Eye (tissue), 1 donor: ENCODE data around the gene OVCA2.

Experiments
- DNase-seq: peaks from one replicate; pipeline ENCODE4 v3.0.0-alpha.2; 2015

Gene OVCA2

DNA sequence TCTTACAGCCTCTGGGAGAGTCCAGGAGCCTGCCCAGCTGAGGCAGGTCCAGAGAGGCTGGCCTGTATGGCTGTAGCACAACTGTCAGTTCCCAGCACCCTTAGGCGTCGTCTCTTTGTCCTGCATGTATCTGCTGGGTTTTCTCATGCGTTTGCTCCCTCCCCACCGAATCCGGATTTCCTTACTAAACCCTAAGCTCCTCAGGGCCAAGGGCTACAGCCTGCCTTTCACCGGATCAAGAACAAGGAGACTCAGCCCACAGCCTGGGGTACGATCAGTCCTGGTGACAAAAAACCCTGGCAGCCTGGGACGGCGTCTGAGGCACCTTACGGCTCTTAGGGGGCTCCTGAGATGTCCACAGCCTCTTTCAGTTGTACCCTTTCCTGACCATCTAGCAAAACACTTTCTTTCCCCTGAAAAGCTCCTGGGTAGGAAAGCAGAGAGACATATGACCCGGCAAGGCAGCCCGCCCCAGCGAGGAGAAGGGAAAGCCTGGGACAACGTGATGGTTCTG is 25.3 kb downstream of the OVCA2 start:
- no peak for DNase-seq

DNA sequence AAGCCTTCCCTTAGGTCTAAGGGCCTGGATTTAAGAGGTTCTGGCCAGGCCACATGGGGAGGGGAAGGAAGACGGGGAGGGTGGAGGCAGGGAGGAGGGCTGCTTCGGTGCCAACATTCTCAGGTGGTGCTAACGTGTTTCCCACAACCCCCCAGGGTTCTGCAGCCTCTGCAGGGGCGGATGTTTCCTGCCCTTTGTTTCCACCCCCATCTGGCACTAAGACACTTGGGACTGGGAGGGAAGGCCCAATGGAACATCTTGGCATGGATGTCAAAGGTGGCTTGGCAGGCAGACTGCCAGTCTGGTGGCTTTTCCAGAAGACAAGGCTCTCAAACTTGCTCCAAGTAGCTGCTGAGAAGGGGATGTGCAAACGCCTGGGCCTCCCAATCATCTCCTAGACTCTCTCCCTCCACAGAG is 25.8 kb downstream of the OVCA2 start:
- no peak for DNase-seq

DNA sequence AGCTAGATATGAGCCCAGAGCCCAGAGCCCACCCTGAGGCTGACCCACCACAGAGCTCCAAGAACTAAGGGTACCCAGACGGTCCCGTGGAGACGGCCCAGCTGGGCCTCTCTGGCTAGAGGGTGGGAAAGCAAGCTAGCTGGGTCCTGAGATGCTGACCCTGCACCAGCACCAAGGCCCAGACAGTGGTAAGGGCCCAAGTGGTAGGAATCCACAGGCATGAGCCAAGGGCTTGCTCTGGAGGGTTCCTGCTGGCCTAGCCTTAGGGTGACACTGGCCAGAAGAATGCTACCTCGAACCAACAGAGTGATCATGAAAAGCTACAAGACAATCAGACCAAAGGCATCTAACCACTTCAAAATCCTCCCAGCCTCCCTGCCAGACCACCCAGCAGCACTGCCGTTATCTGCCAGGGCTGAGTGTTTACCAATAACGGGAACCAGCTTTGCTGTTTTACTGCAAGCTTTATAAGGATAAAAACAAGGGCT is 26.3 kb downstream of the OVCA2 start:
- DNase-seq, result no peak

DNA sequence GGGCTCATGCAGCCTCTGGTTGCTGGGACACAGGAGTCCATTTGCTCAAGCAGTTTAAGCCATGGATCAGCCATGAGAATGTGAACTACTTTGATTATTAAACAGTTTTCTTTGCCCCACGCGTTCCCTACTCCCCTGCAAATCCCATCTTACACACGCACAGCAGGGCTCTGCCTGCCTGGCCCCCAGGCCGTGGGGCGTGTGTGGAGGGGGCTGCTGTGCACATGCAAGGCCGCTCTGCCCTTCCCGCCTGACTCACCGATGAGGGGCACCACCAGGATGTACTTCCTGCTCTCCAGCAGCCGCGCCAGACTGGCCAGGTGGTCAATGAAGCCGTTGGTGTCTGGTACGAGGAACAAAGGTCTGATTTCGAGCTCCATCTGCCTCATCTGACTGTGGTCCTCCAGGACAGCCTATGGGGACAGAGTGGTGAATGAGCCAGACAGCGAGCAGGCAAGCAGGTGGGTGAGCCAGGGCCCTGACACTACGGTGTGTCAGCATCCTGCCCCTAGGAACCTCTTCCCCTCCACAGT is 26.8 kb downstream of the OVCA2 start:
- peak; percentile 41 for DNase-seq

DNA sequence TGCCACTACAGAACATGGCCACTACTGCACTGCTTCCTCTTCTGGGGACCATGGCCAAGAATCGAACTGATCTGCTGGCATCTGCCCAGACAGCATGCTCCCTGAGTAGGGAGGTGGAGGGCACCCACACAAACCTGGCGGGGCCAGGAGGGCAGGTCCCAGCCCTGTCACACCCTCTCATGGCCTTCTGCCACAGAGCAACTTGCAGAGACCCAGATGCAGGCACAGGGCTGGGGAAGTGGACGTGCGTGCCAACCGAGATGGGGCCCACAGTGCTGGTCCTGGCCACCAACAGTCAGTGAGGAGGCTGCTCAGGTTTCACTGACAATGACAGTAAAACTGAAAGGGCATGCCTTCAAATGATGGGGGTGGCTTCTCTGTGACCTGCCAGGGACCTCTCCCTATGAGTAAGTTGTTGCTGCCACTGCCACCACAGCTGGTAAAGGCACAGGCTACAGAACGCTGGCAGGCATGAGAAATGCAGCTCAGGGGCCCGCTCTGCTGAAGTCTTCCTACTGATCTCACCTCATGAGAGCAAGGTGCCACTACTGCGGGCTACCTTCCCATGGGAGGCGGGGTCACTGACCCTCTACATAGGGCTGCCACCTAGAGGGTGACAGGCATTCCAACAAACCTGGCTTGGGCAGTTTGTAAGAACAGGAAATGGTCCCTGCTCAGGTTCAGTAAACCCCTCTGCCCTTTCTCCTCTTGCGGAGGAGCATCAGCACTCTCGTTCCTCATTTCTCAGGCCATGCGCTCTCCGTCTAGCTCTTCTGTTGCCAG is 28.6 kb downstream of the OVCA2 start:
- DNase-seq, result no peak

DNA sequence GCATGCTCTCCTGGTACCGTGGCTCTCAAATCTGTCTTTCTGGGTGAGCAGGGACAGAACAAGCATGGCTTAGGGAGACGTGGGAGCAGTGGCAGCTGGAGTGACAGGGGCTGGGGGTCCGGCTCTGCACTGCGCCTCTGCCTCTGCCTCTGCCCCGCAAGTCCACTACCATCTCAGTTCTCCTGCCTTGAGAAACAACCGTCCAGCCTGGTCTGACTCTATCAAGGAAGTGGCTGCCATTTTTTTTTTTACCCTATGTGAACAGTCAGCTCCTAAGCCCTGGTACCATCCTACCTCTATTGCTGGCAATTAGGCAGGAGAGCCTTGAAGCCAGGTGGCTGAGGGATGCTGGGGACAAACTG is 29.2 kb downstream of the OVCA2 start:
- DNase-seq, result no peak

DNA sequence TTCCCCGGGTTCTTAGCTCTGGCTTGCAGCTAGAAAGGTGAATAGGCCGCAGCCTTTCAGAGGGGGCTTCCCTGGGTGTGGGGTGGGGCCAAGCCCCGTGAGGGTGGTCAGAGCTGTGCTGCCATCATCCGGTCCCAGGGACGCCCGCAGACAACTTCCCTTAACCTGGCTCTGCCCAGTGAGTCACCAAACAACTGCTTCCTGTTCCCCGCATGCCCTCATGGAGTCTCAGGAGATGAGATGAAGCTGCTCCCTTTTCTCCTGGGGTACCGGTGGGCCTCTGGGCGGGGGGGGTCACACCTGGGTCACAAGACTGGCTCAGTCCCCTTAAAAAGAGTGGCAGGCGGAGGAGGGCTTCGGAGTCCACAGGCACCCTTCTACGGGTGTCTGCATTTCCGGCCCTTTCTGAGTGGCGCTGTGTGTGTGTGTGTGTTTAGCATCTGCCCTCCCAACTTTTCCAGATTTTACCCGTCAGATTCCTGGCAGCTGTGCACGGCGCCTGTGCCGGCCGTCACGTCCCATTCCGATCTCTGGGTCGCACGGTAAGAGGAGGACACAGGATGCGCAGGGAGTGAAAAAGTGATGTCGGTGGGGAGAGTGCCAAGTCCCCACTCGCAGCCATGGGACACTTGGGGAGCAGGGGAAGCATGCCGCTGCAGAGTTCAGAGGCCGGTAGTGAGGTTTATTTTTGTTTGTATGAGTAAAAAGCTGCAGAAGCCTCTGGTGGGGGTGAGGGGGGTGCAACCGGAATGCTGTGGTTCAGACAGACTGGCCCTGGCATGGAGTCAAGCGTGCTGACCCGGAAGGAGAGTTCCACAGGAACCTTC is 29.8 kb downstream of the OVCA2 start:
- DNase-seq, result no peak

DNA sequence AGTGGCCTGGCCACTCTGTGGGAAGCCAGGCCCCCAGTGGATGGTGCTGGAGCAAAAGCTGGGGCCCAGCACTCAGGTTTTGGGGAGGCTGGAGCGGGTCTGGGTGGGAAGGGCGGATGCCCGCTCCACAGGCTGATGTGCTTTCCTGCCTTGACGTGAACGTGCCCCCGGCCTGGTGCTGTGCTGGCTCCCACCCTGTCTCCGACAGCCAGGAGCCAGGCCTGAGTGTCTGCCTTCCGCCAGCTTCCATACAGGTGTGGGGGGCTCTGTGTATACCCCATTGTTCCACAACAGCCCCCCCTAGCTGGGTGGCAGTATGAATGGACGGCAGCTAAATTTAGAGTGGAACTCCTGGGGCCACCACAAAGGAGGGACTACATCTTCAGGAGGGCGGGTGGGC is 33.1 kb downstream of the OVCA2 start:
- DNase-seq, result no peak

DNA sequence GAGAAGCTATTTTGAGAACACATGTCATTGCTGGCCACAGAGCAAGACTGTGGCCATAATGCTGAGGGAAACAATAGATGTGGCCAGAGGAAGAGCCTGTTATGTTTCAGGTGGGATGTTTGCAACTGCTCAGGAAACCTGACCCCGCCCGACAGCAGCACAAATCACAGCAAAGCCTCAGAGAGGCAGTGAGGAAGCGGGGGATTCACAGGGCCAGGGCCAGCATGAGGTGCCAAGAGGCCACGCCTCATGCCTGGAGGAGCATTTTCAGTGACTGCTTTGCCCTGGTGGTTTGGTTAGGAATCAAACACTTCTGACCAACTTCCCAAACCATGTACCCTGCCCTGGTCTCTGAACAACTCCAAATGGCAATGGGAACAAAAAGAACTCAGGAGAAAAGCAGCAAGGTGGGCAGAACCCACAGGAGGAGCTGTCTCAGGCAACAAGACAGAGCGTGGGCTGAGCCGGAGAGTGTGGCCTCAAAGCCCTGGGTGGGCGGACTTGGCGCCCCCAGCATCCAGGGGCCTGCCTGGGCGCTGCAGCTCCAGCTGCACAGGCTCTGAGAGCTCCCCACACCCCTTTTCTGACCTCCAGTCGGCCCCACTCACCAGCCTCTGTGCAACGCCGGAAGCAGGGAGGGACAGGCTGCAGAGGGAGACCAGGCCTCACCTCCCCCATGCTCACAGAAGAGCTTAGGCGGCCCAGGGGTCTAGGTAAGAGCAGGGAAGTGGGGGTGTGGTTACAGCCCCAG is 33.7 kb downstream of the OVCA2 start:
- peak; percentile 68 for DNase-seq

DNA sequence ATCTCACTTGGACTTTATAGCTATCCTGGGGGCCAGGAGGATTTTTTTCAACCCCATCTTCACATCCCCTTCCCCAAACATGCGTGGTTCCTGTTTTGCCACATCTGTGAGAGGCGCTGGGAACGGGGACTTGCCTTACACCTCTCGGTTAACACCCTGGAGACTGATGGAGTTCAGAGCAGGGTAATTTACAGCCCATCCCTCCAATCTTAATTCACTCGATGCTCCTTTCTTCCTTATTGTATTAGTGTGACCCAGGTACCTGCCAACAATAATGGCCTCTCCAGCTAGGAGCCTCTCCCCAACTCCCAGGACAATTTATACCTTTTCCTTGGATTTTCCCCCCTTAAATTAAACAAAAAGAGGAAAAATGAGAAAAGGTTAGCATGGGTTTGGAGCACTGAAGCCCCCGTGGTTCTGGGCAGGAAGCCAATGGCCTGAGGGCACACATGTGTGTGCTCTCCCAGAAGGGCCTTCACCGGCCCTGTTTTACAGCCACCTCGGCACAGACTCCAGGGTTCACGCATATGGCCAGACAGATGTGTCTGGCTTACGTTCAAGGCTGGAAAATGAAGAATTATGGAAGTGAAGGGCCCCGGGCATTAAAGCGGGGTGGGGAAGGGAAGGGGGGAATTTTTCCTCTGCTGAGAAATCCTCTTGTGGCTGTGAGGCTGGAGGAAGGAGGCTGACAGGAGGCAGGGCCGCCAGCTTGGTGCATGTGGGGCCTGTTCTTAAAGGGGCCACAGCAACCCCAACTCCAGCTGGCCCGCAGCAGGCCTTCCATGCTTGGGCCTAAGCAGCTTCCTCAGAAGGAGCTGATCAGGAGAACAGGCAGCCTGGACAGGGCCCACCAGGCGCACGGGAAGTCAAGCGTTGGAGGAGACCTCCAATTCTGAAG is 34.5 kb downstream of the OVCA2 start:
- DNase-seq, result peak; percentile 74

DNA sequence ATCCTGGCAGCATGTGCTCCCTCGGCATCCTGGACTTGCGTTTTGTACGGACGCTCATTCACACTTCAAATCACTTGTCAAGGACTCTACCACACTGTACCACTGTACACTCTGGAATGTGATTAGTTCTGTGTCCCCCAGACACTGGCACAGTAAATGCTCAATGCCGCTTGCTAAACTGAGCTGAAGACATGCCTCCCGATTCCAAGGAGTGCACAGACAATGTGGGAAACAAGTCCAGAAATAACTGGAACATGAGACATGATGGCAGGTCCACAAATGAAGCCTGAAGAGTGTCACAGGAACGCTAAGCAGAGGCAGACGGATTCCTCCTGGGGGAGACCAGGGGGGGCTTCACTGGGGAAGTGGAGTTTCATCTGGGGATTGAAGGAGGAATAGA is 35.2 kb downstream of the OVCA2 start:
- DNase-seq, result no peak

DNA sequence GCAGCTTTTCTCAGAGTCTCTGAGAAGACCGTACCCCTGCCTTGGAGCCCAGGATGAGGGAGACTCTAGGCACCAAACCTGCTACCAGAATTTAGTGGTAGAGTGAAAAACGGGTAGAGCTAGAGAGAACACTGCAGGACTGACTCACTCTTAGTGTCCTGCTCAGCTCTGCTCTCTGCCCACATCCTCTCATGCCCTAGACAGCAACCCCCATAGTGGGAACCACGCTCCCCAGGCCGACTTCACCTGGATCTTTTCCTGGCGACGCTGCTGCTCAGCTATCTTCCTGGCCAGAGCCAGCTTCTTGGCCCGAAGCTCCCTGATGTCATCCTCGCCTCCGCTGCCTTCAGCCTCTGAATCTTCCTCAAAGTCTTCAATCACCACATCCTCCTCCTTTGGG is 39.7 kb downstream of the OVCA2 start:
- DNase-seq, result no peak

DNA sequence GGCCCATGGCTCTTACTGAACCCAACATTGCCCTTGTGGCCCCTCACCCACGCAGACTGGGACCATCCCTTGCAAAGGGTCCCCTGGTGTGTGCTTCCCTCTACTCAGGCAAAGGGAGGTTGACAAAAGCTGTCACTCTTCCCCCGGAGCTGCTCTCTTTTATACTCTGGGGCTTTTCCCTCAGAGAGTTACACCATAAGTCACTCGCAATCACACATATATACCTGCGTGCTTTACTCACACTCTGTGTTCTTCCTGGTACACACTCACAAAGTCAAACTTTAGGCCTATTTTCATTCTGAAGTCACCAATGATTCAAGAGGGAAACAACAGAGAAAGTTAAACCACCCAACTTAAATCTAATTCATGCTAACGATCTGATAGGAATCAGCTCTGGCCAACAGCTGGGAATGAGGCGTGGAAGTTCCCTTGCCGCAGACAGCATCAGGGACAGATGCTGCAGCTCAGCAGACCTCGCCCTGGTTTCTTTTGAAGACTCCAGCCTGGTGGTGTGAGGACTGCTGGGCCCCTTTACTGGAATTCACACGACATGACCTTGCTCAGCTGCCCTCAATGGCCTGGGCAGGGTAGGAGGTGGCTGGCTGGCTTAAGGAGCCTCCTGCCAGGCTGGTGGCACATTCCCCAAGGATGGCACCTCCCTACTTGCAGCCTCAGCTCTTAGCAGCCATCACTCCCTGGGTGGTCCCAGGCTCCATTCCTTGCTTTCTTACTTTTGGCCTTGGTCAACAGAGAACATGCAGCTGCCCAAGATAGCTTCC is 40.4 kb downstream of the OVCA2 start:
- no peak for DNase-seq

DNA sequence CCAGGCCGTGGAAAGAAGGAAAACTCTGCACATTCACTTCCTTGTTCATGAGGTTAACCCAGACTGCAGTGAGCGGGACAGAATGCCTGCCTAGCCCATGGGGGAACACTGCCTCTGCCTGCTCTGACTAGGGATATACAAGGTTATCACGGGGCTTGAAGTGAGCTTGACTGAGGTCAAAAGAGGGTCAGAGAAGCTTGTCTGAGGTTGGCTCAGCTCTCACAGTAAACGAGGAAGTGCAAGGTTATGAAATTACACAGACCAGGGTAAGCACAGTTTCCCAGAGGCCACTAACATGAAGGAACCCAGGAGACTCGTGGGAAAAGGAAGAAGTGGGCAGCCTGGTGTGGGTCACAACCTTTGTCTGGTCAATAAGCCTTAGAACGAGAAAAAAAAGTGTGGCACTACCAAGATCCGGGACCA is 41.8 kb downstream of the OVCA2 start:
- no peak for DNase-seq

DNA sequence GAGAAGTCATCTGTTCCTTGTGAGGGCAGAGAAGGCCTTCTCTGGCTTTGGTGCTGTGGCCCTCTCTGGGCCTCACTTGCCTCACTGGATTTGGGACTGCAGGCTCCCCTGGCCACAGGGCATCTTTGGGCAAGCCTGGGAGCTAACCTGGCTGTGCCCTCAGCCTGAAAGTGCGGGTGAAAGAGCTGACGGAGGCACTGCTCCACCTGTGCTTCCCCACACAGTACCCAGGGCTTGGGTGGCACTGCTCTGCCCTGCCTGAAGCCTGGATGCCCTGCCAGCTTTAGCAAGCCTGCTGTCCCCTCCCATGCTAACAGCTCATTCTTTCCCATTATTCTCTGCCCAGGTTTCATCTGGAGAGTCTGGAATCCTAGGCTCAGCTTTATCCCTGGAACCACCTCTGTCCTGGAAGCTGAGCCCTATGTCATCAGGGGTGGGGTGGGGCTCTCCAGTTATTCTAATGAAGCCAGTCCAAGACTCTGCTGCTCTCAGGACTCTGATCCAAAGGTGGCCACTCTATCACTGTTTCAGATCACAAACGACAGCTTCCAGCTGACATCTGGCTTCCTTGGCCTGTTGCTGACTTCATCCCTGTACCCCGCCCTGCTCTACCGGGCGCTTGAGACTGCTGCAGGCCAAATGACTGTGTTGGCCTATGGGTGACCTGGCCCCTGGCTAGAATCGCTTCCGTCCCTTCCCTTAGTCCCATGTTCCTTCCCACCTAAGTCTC is 42.4 kb downstream of the OVCA2 start:
- no peak for DNase-seq

DNA sequence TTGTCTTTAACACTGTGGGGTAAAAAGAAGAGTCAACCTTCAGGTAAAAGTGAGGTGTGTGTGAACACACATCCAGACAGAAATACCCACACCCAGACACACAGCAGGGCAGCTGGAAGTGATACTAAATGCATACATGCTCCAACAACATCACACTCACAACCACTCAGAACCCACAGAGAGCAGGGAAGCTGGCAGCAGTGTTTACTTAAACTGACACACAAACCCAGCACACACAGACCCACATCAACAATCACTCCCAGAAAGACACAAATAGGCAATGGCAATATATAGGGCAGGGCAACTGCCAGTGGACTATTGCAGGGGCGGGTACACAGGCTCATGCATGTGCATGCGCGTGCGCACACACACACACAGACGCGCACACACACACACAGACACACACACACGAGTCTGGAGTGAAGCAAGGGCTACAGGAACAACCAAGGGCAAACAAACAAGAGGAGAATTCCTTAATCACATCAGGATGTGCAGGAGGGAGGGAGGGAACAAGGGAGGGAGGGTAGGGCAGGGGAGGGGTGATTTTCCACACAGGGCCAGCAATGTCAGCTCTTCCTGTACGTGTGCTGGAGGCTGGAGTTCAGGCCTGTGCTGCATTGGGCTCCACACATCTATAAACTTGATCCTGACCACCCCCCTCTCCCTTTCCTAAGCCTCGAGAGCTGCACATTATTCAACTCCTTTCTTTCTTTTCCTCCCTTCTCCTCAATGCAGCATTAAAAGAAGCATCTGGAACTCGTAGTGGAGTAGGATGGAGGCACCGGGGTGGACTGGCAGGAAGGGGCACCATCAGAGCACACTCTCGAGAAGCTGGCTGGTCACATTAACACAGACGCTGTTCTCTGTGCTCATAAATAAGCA is 43.2 kb downstream of the OVCA2 start:
- DNase-seq, result peak; percentile 69

DNA sequence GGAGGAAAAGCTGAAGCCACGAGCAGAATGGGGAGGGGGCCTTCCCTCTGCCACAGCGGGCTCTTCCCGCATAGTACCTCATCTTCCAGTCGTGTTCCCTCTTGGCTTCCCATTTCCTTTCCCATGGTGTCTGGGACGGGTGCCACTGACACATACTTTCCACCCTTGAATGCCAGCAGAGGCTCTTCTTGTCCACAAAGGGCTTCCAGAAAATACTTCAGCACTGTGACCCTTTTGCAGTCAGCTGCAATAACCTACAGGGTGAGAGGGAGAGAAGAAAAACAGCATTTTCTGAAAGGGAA is 43.8 kb downstream of the OVCA2 start:
- no peak for DNase-seq

DNA sequence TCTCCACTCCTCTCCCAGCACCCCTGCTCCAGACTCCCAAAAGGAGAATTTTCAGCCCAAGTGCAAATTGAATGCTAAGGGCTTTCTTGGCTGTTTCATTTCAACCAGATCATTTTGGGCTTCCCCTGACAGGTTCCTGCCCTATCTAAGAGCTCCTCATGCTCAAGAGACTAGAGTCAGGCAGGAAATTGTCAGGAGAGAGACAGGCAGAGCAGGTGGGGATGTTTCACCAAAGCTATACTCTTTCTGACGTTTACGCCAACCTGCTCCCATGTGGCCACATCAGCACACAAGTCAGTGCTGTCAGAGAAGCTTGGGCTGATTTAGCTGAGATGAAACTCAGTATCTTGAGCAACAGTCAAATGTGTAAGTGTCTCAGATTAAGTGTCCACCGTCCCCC is 44.5 kb downstream of the OVCA2 start:
- DNase-seq, result no peak

DNA sequence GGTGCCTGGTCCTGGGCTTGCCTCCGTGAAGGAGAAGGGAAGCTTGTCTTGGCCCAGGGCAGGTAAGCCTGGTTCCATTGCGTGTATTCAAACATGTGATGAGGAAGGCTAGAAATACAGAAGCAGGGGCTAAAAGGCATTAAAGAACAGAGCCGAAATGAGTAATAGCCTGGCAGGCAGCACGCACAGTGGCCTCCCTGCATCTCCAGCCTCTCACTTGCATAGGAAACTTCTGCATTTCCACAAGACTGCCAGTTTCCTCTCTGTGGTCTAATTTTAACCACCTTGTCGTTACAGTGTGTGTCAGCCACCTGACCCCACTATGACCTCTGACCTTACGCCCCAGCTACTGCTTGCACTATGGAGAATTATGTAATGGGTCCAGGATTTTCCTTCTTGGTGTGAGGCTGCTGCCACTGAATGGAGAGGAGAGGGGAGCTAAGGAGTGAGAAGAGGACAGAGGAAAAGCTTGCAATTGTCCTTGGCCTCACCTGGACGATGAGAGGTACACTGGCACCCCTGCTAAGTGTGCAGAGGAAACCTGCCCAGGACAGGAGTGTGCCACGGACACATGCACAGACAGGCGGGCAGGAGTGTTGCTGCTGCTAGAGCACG is 45.9 kb downstream of the OVCA2 start:
- no peak for DNase-seq
